GM10847 (cell line): ENCODE data around the gene MYO15A.

Source experiments
- POLR2A ChIP-seq: IDR thresholded peaks from 2 replicates; pipeline ENCODE4 v1.6.1; 2011; ENCODE audit not compliant: insufficient read length; ENCODE audit errors: extremely low read depth

MYO15A gene, protein sequence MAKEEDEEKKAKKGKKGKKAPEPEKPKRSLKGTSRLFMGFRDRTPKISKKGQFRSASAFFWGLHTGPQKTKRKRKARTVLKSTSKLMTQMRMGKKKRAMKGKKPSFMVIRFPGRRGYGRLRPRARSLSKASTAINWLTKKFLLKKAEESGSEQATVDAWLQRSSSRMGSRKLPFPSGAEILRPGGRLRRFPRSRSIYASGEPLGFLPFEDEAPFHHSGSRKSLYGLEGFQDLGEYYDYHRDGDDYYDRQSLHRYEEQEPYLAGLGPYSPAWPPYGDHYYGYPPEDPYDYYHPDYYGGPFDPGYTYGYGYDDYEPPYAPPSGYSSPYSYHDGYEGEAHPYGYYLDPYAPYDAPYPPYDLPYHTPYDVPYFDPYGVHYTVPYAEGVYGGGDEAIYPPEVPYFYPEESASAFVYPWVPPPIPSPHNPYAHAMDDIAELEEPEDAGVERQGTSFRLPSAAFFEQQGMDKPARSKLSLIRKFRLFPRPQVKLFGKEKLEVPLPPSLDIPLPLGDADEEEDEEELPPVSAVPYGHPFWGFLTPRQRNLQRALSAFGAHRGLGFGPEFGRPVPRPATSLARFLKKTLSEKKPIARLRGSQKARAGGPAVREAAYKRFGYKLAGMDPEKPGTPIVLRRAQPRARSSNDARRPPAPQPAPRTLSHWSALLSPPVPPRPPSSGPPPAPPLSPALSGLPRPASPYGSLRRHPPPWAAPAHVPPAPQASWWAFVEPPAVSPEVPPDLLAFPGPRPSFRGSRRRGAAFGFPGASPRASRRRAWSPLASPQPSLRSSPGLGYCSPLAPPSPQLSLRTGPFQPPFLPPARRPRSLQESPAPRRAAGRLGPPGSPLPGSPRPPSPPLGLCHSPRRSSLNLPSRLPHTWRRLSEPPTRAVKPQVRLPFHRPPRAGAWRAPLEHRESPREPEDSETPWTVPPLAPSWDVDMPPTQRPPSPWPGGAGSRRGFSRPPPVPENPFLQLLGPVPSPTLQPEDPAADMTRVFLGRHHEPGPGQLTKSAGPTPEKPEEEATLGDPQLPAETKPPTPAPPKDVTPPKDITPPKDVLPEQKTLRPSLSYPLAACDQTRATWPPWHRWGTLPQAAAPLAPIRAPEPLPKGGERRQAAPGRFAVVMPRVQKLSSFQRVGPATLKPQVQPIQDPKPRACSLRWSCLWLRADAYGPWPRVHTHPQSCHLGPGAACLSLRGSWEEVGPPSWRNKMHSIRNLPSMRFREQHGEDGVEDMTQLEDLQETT (N-terminal part only)

DNA sequence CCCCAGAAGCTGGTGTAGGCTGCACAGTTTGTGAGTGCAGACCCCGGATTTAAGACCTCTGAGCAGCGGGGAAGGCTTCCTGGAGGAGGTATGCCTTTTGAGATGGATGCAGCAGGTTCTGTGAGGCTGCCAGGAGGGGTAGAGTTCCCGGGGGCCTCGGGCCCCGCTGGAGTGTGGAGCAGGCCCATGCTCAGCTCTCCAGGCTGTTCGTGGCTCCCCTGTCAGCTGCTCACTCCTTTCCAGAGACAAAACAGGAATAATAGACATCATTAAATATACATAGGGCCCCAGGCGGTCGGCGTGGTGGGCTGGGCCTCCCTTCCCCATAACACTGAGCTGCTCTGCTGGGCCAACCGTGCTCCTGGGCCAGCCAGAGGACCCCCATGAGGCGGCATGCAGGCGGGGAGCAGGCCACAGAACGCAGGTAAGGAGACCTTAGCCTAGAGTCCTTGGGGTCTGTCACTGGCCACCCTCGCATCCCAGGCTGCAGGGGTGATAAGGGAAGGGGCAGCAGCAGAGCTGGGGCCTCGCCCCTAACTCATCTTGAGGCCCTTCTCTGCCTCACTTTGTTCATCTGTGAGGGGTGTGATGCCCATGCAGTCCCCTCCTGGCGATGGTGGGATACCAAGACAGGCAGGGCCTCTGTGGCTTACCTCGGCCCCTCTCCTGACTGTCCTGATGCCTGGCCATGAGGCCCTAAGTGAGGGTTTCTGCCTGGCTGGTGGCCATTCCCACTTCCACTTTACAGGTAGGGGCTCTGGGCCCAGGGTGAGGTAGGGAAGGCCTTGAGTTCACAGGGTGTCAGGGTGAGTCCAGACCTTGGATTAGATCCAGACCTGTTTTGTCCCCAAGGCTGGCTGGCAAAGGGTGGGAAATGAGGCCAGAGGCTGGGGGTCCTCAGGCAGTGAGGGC lies at the start of gene MYO15A:
MYO15A (plus strand) TSS at position 356 of the 912 bp plus-strand sequence. CDS start 10,045 bp downstream, outside the sequence.
- TF ChIP-seq POLR2A = no peak

DNA sequence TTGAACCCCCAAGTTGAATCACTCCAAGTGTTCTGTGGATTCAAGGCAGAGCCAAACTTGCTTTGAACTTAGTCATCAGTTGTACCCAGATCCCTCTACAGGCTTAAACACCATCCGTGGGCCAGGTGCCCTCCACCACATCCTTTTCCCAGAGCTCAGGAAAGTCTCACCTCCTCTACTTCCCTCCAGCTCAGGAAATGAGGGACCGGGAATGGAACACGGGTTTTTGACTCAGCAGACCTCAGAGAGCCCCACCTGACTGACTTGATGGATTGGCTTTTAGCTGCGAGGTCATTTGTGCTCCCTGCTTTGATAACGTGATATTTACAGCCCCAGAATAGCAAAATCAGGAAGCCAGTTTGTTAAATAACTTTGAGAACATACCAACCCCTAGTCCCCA lies 49.3 kb upstream of the MYO15A start:
- no peak for TF ChIP-seq POLR2A

DNA sequence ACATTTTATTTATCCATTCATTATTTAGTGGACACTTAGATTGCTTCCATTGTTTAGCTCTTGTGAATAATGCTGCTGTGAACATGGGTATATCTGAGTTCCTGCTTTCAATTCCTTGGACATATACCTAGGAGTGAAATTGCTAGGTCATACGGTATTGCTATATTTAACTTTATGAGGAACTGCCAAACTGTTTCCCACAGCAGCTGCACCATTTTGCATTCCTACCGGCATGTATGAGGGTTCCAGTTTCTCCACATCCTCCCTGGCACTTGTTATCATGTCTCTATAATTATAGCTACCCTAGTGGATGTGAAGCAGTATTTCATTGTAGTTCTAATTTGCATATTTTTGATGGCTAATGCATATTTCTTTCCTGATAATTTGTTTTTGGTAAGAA lies 44.5 kb upstream of the MYO15A start:
- TF ChIP-seq POLR2A = no peak

DNA sequence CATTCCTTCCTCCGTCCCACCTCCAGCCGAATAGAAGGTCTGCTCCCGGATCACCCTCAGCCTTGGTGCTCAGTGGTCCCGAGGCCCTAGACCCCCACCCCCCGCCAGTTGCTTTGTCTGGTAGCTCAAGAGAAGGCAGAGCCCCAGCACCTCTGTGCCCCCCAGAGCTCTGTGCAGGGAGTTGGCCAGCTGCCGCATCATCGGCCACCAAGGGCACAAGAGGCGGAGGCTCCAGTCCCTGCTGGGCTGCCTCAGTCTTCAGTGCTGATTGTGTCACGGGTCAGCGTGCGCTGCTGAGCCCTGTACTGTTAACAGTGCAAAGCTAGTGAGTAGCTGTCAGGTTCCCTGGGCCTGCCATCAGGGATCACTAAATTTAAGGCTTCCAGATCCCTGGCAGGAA lies 43.0 kb upstream of the MYO15A start:
- no peak for TF ChIP-seq POLR2A

DNA sequence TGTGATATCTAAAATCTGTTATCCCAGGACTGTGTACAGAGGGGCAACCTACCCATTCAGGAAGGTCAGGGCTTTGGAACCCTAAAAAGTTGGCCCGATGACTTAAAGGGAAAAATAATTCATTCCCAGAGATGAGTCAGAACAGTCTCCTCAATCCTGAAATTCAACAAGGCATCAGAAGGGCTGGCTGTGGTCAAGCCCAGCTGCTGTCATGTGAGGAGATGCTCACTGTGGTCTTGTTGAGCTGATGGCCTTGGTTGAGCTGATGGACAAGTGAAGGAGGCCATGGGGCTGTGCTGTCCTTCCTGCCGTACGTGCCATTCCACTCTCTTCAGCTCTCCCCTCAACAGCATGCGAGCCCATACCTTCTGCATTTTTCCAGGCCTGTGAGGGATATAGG lies 41.7 kb upstream of the MYO15A start:
- TF ChIP-seq POLR2A = no peak

DNA sequence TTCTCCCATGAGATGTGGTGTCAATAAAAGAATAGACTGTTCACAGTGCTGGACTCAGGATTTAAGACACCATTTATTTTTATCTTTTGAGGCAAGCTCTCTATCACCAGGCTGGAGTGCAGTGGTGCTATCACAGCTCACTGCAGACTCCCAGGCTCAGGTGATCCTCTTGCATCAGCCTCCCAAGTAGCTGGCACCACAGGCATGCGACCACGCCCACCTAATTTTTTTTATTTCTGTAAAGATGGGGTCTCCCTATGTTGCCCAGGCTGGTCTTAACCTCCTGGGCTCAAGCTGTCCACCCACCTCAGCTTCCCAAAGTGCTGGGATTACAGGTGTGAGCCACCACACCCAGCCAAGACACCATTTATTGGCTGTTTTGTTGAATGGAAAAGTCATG lies 39.5 kb upstream of the MYO15A start:
- TF ChIP-seq POLR2A = no peak

DNA sequence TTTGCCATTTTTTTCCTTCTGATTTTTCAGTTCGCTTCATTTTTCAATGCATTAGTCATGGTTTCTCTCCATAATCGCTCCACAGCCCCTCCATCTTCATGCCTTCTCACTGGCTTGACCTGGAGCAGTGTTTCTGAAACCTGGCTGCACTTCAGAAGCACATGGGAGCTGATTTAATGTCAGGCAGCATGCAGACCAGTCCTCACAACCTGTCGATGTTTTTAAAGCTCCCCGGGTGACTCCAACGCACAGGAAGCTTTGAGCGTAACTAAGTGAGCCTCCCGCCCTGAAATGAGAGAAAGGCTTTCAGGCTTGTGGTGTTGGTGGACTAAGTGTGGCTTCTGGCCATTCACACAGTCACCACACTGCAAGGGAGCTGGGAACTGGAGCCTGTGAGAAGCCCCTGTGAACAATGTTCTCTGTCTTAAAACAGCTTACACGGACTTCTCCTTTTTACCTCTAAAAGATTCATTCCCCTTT lies 37.7 kb upstream of the MYO15A start:
- no peak for TF ChIP-seq POLR2A

DNA sequence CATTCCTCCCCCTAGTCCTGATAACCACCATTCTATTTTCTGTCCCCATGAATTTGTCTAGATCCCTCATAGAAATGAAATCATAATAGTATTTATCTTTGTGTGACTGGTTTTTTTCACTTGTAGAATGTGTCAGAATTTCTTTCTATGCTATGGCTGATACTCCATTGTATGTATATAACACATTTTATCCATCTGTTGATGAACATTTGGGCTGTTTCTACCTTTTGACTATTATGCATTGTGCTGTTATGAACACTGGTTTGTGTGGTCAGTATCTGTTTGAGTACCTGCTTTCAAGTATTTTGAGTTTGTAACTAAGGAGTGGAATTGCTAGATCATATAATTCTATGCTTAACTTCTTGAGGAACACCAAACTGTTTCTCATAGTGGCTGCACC lies 36.8 kb upstream of the MYO15A start:
- TF ChIP-seq POLR2A = no peak

DNA sequence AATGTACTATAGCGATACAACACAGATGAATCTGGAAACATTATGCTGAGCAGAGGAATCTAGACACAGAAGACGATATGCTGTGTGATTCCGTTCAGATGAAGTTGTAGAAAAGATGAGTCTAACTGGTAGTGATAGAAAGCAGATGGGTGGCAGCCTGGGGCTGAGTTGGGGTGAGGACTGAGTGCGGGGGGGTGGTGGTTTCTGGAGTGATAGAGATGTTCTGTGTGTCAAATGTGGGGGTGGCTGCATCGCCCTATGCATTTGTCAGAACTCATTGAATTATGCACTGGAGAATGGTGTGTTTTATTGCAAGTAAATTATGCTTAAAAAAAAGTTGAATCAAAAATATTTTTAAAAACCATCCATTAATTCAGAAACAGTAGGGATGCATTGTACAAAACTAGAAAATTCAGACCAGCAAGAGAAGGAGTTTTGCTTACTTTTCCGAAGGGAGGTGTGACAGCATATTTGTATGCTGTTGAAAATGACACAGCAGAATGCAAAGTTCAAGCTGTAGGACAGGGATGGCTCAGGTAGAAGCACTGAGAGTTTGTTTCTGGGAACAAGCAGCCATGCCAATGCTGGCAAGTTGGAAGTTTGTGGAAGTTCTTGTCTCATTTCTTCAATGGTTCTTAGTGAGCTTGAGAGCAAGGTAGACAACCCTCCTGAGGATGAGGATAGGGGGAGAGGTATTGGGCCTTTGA lies 33.8 kb upstream of the MYO15A start:
- TF ChIP-seq POLR2A = no peak

DNA sequence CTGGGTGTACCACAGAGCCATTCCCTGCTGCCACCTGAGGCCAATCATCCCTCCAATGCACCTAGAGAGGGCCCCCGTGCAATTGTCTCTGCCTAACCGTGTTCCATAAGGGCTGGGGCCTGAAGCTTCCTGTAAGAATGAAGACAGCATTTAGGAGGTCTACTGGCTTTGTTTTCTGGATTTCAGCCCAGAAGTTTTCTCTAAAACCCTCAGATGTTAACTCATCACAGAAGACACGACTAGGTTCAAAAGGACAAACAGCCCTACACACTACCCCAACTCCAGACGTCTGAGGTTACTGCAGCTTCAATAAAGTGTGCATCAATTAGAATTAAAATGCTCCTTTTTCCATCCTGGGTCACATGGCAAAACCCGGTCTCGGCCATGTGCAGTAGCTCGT lies 31.6 kb upstream of the MYO15A start:
- TF ChIP-seq POLR2A = no peak

DNA sequence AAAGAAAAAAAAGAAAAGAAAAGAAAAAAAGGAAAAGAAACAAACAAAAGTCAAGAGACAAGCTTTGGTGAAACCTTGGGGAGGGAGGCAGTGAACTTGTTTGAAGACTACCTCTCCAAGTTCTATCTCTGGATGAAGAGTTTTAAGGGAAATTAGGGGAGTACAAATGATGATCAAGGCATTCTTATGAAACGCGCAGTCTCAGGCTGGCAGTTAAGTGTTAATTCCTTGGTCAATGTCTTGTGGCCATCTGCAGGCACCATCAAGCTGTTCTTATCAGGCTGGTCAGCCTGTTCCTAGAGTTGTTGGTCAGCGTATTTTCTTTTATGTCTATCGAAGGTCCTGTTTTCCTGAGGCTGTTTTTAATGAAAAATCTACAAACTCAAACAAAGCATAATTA lies 29.0 kb upstream of the MYO15A start:
- TF ChIP-seq POLR2A = no peak

DNA sequence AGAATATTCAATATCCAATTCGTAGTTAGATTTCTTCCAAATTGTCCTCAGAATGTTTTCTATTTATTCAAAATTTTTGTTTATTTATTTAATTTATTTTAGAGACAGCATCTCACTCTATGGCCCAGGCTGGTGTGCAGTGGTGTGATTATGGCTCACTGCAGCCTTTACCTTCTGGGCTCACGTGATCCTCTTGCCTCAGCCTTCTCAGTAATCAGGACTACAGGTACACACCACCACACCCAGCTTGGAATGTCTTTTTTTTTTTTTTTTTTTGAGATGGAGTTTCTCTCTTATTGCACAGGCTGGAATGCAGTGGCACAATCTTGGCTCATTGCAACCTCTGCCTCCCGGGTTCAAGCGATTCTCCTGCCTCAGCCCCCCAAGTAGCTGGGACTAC lies 24.3 kb upstream of the MYO15A start:
- TF ChIP-seq POLR2A = no peak

DNA sequence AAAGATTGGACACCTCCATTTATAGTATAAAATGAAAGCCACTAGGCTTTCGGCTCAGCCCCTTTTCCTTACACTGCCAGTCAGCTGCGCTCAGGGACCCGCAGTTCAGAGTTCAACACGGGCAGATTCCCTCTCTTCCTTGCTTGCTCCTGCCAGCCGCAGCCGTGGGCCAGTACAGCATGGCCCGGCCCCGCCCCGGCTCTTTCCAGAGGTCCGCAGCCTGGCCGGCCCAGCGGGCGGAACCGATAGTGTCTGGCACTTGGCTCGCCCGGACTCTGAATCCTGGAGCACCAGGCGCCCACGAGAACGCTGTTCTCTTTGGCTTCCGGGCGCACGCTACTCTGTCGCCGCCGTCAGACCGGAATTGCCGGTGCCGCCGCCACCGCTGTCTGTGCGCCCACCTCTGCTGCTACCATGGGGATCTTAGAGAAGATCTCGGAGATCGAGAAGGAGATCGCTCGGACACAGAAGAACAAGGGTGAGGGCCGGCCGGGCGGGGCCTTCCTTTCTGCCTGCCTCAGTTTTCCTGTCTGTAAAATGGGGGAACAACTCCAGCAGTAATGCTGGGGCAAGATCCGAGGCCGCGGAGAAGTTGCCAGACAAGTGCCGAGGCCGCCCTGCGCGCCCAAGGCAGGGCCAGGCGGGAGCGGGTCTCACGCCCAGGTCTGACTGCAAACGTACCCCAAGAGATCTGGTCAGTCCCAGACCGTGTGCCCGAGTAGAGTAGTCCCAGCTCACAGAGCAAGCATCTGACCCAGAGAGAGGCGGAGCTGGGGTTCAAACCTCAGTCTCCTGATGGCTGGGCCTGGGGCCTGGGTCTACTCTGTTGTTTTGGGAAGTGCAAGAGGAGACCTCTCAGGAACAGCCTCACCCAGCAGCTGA lies 20.7 kb upstream of the MYO15A start, which contains the start of gene DRG2:
DRG2 (plus strand) TSS at position 339 of the 882 bp plus-strand sequence; CDS start at position 415, 76 bp downstream.
- peak; percentile 82 for TF ChIP-seq POLR2A
